HG03066 (cell line): ENCODE data around the gene VSNL1.

ENCODE experiments used
- ATAC-seq: cut with Tn5 transposase; IDR thresholded peaks from one replicate; pipeline ENCODE4 v1.9.1; 2021; ENCODE audit warnings: low read depth; ENCODE audit not compliant: unreplicated experiment

Gene VSNL1

GRCh38 chr2:17682098-17682857 is 141.8 kb downstream of the VSNL1 start:
- ATAC-seq: no peak

- ATAC-seq: no peak
These were observed 143.5 kb downstream of the VSNL1 start for GRCh38 chr2:17683981-17684380.

GRCh38 chr2:17688600-17688999 is 148.1 kb downstream of the VSNL1 start:
- ATAC-seq: no peak

DNA sequence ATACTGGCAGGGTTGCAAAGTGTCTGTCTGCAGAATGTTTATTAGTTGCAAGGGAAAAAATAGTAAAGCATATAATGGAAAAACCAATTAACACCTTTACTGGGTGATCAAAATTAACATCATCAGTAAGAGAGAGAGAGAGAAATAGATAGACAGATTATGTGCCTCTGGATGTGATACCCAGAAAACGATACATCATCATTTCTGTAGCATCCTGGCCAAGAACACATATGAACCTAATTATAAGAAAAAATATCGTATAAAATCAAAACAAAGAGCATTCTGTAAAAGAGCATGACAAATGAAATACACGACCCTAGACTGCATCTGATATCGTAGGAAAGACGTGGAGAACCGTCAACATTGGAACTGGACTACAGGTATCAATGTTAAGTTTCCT is 148.5 kb downstream of the VSNL1 start:
- no peak for ATAC-seq

GRCh38 chr2:17690776-17691175 is 150.3 kb downstream of the VSNL1 start:
- no peak for ATAC-seq
